BLaER1 treated with 17β-estradiol and CSF1 and Interleukin-3, amounts not matched to agents 10 nM and 100 nM (cell line): ENCODE results near the gene CLIC4.
A peak's percentile ranks its signal among the peaks of the same experiment; 100 is the strongest.
"Not testable (repeated sequence)": the region's sequence is repeated elsewhere in the genome, so short reads cannot be mapped to it uniquely, and the experiment has no call there.

ENCODE experiments used
- H3K27ac ChIP-seq, 11 experiments: shearing (Covaris generic); formaldehyde crosslinking; 2 replicates each; pipeline ENCODE4 v1.8.1; 2022
- H3K27me3 ChIP-seq, 11 experiments: shearing (Covaris generic); formaldehyde crosslinking; 2 replicates each; pipeline ENCODE4 v1.8.1; 2022
- H3K36me3 ChIP-seq, 11 experiments: shearing (Covaris generic); formaldehyde crosslinking; 2 replicates each; pipeline ENCODE4 v1.8.1; 2022
- H3K4me1 ChIP-seq, 10 experiments: shearing (Covaris generic); formaldehyde crosslinking; 2 replicates each; pipeline ENCODE4 v1.8.1; 2022
- H3K4me2 ChIP-seq, 11 experiments: shearing (Covaris generic); formaldehyde crosslinking; 2 replicates each; pipeline ENCODE4 v1.8.1; 2022
- H3K4me3 ChIP-seq, 10 experiments: shearing (Covaris generic); formaldehyde crosslinking; 2 replicates each; pipeline ENCODE4 v1.8.1; 2022
- H3K9ac ChIP-seq, 11 experiments: shearing (Covaris generic); formaldehyde crosslinking; 2 replicates each; pipeline ENCODE4 v1.8.1; 2022
- H3K9me3 ChIP-seq, 11 experiments: shearing (Covaris generic); formaldehyde crosslinking; replicated peaks in 1 of 11; 2 replicates each; pipeline ENCODE4 v1.8.1; 2022
- H4K20me1 ChIP-seq, 11 experiments: shearing (Covaris generic); formaldehyde crosslinking; 2 replicates each; pipeline ENCODE4 v1.8.1; 2022
- Cebpa-rat ChIP-seq, 11 experiments: shearing (Covaris generic); IDR thresholded peaks; 2 replicates each; pipeline ENCODE4 v1.8.1; 2022

Gene CLIC4

DNA sequence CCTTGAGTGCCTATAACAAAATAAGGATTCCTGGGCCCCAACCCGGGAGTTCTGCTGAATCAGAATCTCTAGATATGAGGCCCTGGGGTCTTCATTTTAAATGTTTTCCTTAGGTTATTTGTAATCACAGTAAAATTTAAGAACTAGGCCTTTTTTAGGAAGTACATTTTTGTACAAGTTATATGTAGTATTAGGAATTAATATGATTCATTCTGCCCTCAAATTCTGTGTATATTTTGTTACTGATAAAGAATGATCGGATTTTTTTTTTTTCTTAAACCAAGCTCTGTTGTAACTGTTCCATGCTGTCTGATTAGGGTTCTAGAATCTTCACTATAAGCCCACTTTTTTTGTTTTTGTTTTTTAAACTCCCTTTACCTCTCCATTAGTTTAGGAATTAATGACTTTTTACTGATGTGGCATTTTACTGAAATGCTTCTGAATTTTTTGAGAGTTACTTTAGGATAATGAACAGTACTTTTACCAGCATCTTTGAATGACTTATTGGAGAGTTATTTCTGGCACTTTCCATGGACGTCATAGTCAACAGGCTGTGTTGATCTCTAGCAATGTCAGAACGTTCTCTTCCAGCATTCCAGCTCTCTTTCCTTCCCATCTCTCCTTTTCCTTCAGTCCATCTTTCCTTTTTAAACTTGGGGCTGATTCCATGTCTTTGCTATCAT, 48.3 kb downstream of the CLIC4 start:
- Histone ChIP-seq H4K20me1 (peaks cover 11 to 81% (median 41%) of the 10 kb centered on the region in 11 experiments; a peak in 18 of 22 replicates), H3K4me1 (peaks cover 10 to 40% (median 18%) of the 10 kb centered on the region in 10 experiments), H3K9ac (0 out of 22 replicates have a peak overlapping the region, but pooled peaks of 1 of the 11 experiments have one; percentile 26), H3K4me2 (peak overlapping the region; percentile 32 to 82 (median 56)), H3K36me3 (peaks cover 12 to 49% (median 38%) of the 10 kb centered on the region in 11 experiments), H3K27ac (peak overlapping the region in 4 of 11 experiments; percentile 8 to 41 (median 14); a peak in 6 of 22 replicates), H3K4me3 (no peak overlapping the region), H3K27me3 (no peaks in the 10 kb centered on the region), H3K9me3 (peaks cover 10 to 38% (median 34%) of the 10 kb centered on the region in 11 experiments)
- TF ChIP-seq Cebpa-rat (IDR thresholded peaks at IDR 0.05): no peak

- Histone ChIP-seq H3K4me1 (peaks cover 10 to 40% (median 18%) of the 10 kb centered on the region in 10 experiments), H3K9ac (0 out of 22 replicates have a peak overlapping the region, but pooled peaks of 1 of the 11 experiments have one; percentile 26), H3K27ac (peak overlapping the region in 3 of 11 experiments; percentile 8 to 41 (median 12); a peak in 4 of 22 replicates), H4K20me1 (peaks cover 11 to 77% (median 41%) of the 10 kb centered on the region in 11 experiments; a peak in 18 of 22 replicates), H3K4me2 (peak overlapping the region; percentile 32 to 82 (median 56)), H3K9me3 (peaks cover 11 to 44% (median 39%) of the 10 kb centered on the region in 11 experiments), H3K36me3 (peaks cover 13 to 46% (median 36%) of the 10 kb centered on the region in 11 experiments)
- not testable (repeated sequence) for H3K27me3 ChIP-seq, H3K4me3 ChIP-seq
Observed at GRCh38 chr1:24794130-24794502, 48.9 kb downstream of the CLIC4 start.

DNA sequence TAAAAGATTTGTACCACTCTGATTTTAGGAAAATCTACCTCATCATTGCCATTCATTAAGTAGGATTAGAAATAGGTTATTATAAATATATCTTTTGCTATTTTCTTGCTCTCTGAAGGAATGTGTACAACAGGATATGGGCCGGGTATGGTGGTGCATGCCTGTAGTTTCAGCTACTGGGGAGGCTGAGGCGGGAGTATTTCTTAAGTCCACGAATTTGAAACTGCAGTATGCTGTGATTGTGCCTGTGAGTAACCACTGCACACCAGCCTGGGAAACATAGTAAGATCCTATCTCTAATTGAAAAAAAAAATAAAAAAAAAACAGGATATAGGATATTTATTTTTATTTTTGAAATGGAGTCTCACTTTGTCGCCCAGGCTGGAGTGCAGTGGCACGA, 50.0 kb downstream of the CLIC4 start:
- Histone ChIP-seq H3K4me3 (no peak overlapping the region), H3K36me3 (peaks cover 13 to 45% (median 36%) of the 10 kb centered on the region in 11 experiments), H3K9me3 (peaks cover 11 to 46% (median 41%) of the 10 kb centered on the region in 11 experiments), H4K20me1 (peaks cover 5 to 66% (median 38%) of the 10 kb centered on the region in 11 experiments; a peak in 18 of 22 replicates), H3K27ac (no peak overlapping the region), H3K27me3 (no peaks in the 10 kb centered on the region), H3K9ac (no peak overlapping the region), H3K4me1 (peaks cover 10 to 40% (median 18%) of the 10 kb centered on the region in 10 experiments), H3K4me2 (peak overlapping the region in 2 of 11 experiments; percentile 77 to 82; a peak in 3 of 22 replicates)
- TF ChIP-seq Cebpa-rat (IDR thresholded peaks at IDR 0.05): no peak

GRCh38 chr1:24796524-24796923, 51.3 kb downstream of the CLIC4 start:
- peaks cover 5 to 56% (median 25%) of the 10 kb centered on the region in 11 experiments; a peak in 18 of 22 replicates for H4K20me1 ChIP-seq
- no peak for TF ChIP-seq Cebpa-rat (IDR thresholded peaks at IDR 0.05)

GRCh38 chr1:24799242-24799641, 54.0 kb downstream of the CLIC4 start:
- H3K4me2 ChIP-seq, H3K4me3 ChIP-seq, H3K27me3 ChIP-seq, H3K27ac ChIP-seq, H3K9ac ChIP-seq: not testable (repeated sequence)
- peaks cover 11 to 57% (median 22%) of the 10 kb centered on the region in 10 experiments for H3K4me1 ChIP-seq
- H3K9me3 ChIP-seq: peaks cover 11 to 46% (median 41%) of the 10 kb centered on the region in 11 experiments
- peaks cover 0 to 54% (median 5%) of the 10 kb centered on the region in 11 experiments; a peak in 12 of 22 replicates for H4K20me1 ChIP-seq
- peaks cover 13 to 61% (median 39%) of the 10 kb centered on the region in 11 experiments for H3K36me3 ChIP-seq

More at GRCh38 chr1:24796524-24796923, 51.3 kb downstream of the CLIC4 start:
- H3K27ac ChIP-seq: no peak overlapping the region
- no peaks in the 10 kb centered on the region for H3K27me3 ChIP-seq
- H3K36me3 ChIP-seq: peaks cover 13 to 41% (median 36%) of the 10 kb centered on the region in 11 experiments
- H3K9me3 ChIP-seq: peaks cover 11 to 46% (median 41%) of the 10 kb centered on the region in 11 experiments
- H3K4me2 ChIP-seq: no peak overlapping the region
- peaks cover 16 to 53% (median 28%) of the 10 kb centered on the region in 10 experiments for H3K4me1 ChIP-seq
- no peak overlapping the region for H3K4me3 ChIP-seq
- H3K9ac ChIP-seq: no peak overlapping the region

DNA sequence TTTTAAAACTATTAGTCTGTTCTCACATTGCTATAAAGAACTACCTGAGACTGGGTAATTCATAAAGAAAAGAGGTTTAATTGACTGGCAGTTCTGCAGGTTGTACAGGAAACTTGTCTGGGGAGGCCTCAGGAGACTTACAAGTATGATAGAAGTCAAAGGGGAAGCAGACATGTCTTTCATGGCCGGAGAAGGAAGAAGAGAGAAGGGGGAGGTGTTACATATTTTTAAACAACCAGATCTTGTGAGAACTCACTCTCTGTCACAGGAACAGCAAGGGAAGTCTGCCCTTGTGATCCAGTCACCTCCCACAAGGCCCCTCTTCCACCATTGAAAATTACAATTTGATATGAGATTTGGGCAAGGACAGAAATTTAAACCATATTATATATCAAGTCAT, 55.9 kb downstream of the CLIC4 start:
- Histone ChIP-seq H3K36me3 (peaks cover 13 to 68% (median 48%) of the 10 kb centered on the region in 11 experiments), H3K4me1 (peaks cover 7 to 52% (median 18%) of the 10 kb centered on the region in 10 experiments), H3K4me3 (no peak overlapping the region), H3K9ac (no peak overlapping the region), H3K4me2 (peak overlapping the region; percentile 26 to 73 (median 49); a peak in 20 of 22 replicates), H3K9me3 (peaks cover 11 to 36% (median 33%) of the 10 kb centered on the region in 11 experiments), H3K27ac (peak overlapping the region in 5 of 11 experiments; percentile 14 to 57 (median 31); a peak in 4 of 22 replicates), H3K27me3 (no peaks in the 10 kb centered on the region), H4K20me1 (peaks cover 0 to 39% (median 0%) of the 10 kb centered on the region in 11 experiments; a peak in 5 of 22 replicates)
- no peak for TF ChIP-seq Cebpa-rat (IDR thresholded peaks at IDR 0.05)

GRCh38 chr1:24803220-24803619, 58.0 kb downstream of the CLIC4 start:
- H3K9ac ChIP-seq: no peak overlapping the region
- no peak overlapping the region for H3K27ac ChIP-seq
- peaks cover 5 to 17% (median 13%) of the 10 kb centered on the region in 11 experiments for H3K9me3 ChIP-seq
- H3K36me3 ChIP-seq: peaks cover 5 to 67% (median 43%) of the 10 kb centered on the region in 11 experiments
- peak overlapping the region in 2 of 11 experiments; percentile 65 to 73; a peak in 1 of 22 replicates for H3K4me2 ChIP-seq
- peaks cover 7 to 60% (median 18%) of the 10 kb centered on the region in 10 experiments for H3K4me1 ChIP-seq
- H4K20me1 ChIP-seq: peaks cover 0 to 52% (median 0%) of the 10 kb centered on the region in 11 experiments; a peak in 7 of 22 replicates
- H3K4me3 ChIP-seq: no peak overlapping the region
- TF ChIP-seq Cebpa-rat (IDR thresholded peaks at IDR 0.05): no peak
- H3K27me3 ChIP-seq: no peaks in the 10 kb centered on the region

GRCh38 chr1:24803987-24804530, 58.8 kb downstream of the CLIC4 start:
- Histone ChIP-seq H3K4me3 (no peak overlapping the region), H4K20me1 (peaks cover 0 to 52% (median 0%) of the 10 kb centered on the region in 11 experiments; a peak in 7 of 22 replicates), H3K4me1 (peaks cover 14 to 66% (median 24%) of the 10 kb centered on the region in 10 experiments), H3K27me3 (no peaks in the 10 kb centered on the region), H3K9me3 (peaks cover 0 to 9% (median 4%) of the 10 kb centered on the region in 11 experiments; a peak in 13 of 22 replicates), H3K9ac (no peak overlapping the region), H3K4me2 (0 out of 22 replicates have a peak overlapping the region, but pooled peaks of 2 of the 11 experiments have one; percentile 30 to 73), H3K27ac (no peak overlapping the region), H3K36me3 (peaks cover 0 to 61% (median 39%) of the 10 kb centered on the region in 11 experiments; a peak in 19 of 22 replicates)
- TF ChIP-seq Cebpa-rat (IDR thresholded peaks at IDR 0.05): no peak
